ENCODE results near the gene BBS9. TPM values are rescaled to one million over a fixed set of nuclear protein-coding genes. Genes with fewer than 3 reads are reported as not detected.

Gene BBS9
- total and polyA plus RNA-seq, 4 donors, result 2.3 to 9.5 (median 4.5) TPM

GRCh38 chr7:33185786-33186185 is 56.4 kb downstream of the BBS9 start:
- WGBS, result 67% methylated on average over 3 of the region's 3 CpGs
- Histone ChIP-seq H3K36me3 (ENCODE audit: control insufficient read depth in 4 of 4, insufficient read depth in 3 of 4, low read depth in 1 of 4, low read length in 3 of 4) (no peaks in the 10 kb centered on the region), H3K4me3 (ENCODE audit: low read depth in 1 of 3, low read length in 3 of 3) (no peak overlapping the region), H3K4me1 (ENCODE audit: control insufficient read depth in 4 of 4, insufficient read depth in 4 of 4, low read length in 3 of 4) (peaks cover under 1 to 4% (median 1%) of the 10 kb centered on the region in 4 donors), H3K9ac (ENCODE audit: low read depth in 1 of 2, low read length in 2 of 2) (no peak overlapping the region), H3K27me3 (ENCODE audit: control insufficient read depth in 4 of 4, insufficient read depth in 4 of 4, low read length in 3 of 4) (no peaks in the 10 kb centered on the region), H3K9me3 (ENCODE audit: control insufficient read depth in 4 of 4, low read length in 3 of 4) (no peaks in the 10 kb centered on the region), H3K27ac (ENCODE audit: low read depth in 1 of 2, low read length in 2 of 2) (no peak overlapping the region)
- no peak for TF ChIP-seq TAF1 (conservative IDR thresholded peaks at IDR 0.05)
- TF ChIP-seq CTCF (IDR thresholded peaks at IDR 0.05; ENCODE audit: low read depth, low read length, missing input control), result peak; percentile 67
- TF ChIP-seq RAD21 (IDR thresholded peaks at IDR 0.05), result peak; percentile 86 to 88
- no peak for DNase-seq (ENCODE audit: low spot score)

DNA sequence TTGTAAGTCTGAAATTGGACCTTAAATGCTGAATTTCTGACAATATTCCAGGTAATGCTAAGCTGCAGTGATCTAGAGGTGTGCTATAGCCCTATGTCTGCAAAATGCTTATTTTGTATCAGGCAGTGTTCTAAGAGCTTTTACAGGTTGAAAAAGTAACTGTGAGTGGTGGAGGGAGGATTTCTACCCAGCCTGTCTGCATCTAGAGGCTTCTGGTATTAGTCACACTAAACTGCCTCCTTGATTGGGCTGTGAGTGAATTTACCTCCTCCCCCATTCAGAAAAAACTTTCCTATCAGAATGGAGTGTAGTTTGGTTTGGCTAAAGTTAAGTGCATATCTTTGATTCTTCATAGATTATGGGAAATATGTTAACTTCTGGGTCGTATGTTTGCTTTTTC is 56.8 kb downstream of the BBS9 start:
- Histone ChIP-seq H3K4me3 (ENCODE audit: low read depth in 1 of 3, low read length in 3 of 3) (no peak overlapping the region), H3K9me3 (ENCODE audit: control insufficient read depth in 4 of 4, low read length in 3 of 4) (no peaks in the 10 kb centered on the region), H3K9ac (ENCODE audit: low read depth in 1 of 2, low read length in 2 of 2) (no peak overlapping the region), H3K27ac (ENCODE audit: low read depth in 1 of 2, low read length in 2 of 2) (no peak overlapping the region), H3K36me3 (ENCODE audit: control insufficient read depth in 4 of 4, insufficient read depth in 3 of 4, low read depth in 1 of 4, low read length in 3 of 4) (no peaks in the 10 kb centered on the region), H3K27me3 (ENCODE audit: control insufficient read depth in 4 of 4, insufficient read depth in 4 of 4, low read length in 3 of 4) (no peaks in the 10 kb centered on the region), H3K4me1 (ENCODE audit: control insufficient read depth in 4 of 4, insufficient read depth in 4 of 4, low read length in 3 of 4) (peaks cover 2 to 7% (median 5%) of the 10 kb centered on the region in 4 donors)
- DNase-seq (ENCODE audit: low spot score), result no peak
- TF ChIP-seq SP1 (IDR thresholded peaks at IDR 0.05) (no peak), RXRA (IDR thresholded peaks at IDR 0.05) (no peak), TAF1 (conservative IDR thresholded peaks at IDR 0.05) (no peak), ZBTB33 (IDR thresholded peaks at IDR 0.05) (no peak), JUND (IDR thresholded peaks at IDR 0.05) (no peak), EGR1 (IDR thresholded peaks at IDR 0.05; ENCODE audit: low read depth in 2 of 2) (no peak), FOXA1 (IDR thresholded peaks at IDR 0.05) (no peak), YY1 (IDR thresholded peaks at IDR 0.05) (no peak), NR2F2 (IDR thresholded peaks at IDR 0.05) (no peak), FOXA2 (IDR thresholded peaks at IDR 0.05) (no peak), RAD21 (IDR thresholded peaks at IDR 0.05) (no peak), CTCF (IDR thresholded peaks at IDR 0.05; ENCODE audit: low read depth, low read length, missing input control) (no peak)
- TF ChIP-seq, protein P1, sequence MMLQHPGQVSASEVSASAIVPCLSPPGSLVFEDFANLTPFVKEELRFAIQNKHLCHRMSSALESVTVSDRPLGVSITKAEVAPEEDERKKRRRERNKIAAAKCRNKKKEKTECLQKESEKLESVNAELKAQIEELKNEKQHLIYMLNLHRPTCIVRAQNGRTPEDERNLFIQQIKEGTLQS (IDR thresholded peaks at IDR 0.05), result no peak
- TF ChIP-seq, protein P2, sequence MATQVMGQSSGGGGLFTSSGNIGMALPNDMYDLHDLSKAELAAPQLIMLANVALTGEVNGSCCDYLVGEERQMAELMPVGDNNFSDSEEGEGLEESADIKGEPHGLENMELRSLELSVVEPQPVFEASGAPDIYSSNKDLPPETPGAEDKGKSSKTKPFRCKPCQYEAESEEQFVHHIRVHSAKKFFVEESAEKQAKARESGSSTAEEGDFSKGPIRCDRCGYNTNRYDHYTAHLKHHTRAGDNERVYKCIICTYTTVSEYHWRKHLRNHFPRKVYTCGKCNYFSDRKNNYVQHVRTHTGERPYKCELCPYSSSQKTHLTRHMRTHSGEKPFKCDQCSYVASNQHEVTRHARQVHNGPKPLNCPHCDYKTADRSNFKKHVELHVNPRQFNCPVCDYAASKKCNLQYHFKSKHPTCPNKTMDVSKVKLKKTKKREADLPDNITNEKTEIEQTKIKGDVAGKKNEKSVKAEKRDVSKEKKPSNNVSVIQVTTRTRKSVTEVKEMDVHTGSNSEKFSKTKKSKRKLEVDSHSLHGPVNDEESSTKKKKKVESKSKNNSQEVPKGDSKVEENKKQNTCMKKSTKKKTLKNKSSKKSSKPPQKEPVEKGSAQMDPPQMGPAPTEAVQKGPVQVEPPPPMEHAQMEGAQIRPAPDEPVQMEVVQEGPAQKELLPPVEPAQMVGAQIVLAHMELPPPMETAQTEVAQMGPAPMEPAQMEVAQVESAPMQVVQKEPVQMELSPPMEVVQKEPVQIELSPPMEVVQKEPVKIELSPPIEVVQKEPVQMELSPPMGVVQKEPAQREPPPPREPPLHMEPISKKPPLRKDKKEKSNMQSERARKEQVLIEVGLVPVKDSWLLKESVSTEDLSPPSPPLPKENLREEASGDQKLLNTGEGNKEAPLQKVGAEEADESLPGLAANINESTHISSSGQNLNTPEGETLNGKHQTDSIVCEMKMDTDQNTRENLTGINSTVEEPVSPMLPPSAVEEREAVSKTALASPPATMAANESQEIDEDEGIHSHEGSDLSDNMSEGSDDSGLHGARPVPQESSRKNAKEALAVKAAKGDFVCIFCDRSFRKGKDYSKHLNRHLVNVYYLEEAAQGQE (IDR thresholded peaks at IDR 0.05), result no peak
- TF ChIP-seq, protein P3, sequence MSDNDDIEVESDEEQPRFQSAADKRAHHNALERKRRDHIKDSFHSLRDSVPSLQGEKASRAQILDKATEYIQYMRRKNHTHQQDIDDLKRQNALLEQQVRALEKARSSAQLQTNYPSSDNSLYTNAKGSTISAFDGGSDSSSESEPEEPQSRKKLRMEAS (IDR thresholded peaks at IDR 0.05), result no peak
- WGBS, result 75% methylated on average over 1 of the region's 1 CpG
